Endothelial cell of umbilical vein (primary cell): ENCODE data around the gene TXK. TPM values are rescaled to one million over a fixed set of nuclear protein-coding genes. Genes with fewer than 3 reads are reported as not detected.

Experiments used
- BruUV-seq: library from RNA; stranded (reverse); fragments of 400-500 nt; replicated peaks from 2 replicates; lab custom pipeline; 2021; lab: Mats Ljungman, UMichigan
- CTCF ChIA-PET: fragments of 300-600, 350-600 bp; sonication (Branson Sonifier 250); formaldehyde crosslinking; loops from one replicate; lab custom pipeline; 2021; ENCODE audit warnings: antibody characterized with exemption, inconsistent platforms; lab: Charles Lee
- POLR2A ChIA-PET: fragments of 300-600, 350-600 bp; sonication (Branson Sonifier 250); formaldehyde crosslinking; loops from one replicate; lab custom pipeline; 2021; ENCODE audit warnings: antibody characterized with exemption, inconsistent platforms; lab: Charles Lee
- DNase-seq: peaks from one replicate; pipeline ENCODE4 v3.0.0-alpha.2; 2011; ENCODE audit warnings: low read depth, low spot score
- FAIRE-seq: peaks from 2 replicates; lab custom pipeline; 2011; peaks lifted over from hg19 to GRCh38; lab: Jason Lieb, UNC
- H2AFZ ChIP-seq: 2 replicates; pipeline ENCODE4 v1.6.0; 2012; ENCODE audit warnings: low read depth, low read length, control low read depth, inconsistent platforms
- H3K27ac ChIP-seq: 2 replicates; pipeline ENCODE4 v1.5.1; 2011; ENCODE audit warnings: low read depth, mild to moderate bottlenecking, control low read depth, low read length, moderate library complexity; ENCODE audit not compliant: insufficient read depth
- H3K27me3 ChIP-seq, 2 experiments: 2 replicates each; pipeline versions ENCODE4 v1.6.0 to v1.6.1; 2011; ENCODE audit warnings: low read length in 2 of 2, mixed read lengths in 1 of 2; ENCODE audit not compliant: control insufficient read depth in 2 of 2, insufficient read depth in 2 of 2
- H3K36me3 ChIP-seq, 2 experiments: 2 replicates in 1 of 2; 3 replicates in 1 of 2; pipeline ENCODE4 v1.5.1; 2011; ENCODE audit warnings: low read length in 2 of 2, mild to moderate bottlenecking in 1 of 2, moderate library complexity in 1 of 2; ENCODE audit not compliant: control insufficient read depth in 2 of 2, insufficient read depth in 2 of 2; ENCODE audit errors: extremely low read depth in 1 of 2
- H3K4me1 ChIP-seq: 3 replicates; pipeline ENCODE4 v1.5.1; 2011; ENCODE audit warnings: mild to moderate bottlenecking, low read length; ENCODE audit not compliant: control insufficient read depth, insufficient read depth; ENCODE audit errors: extremely low read depth
- H3K4me2 ChIP-seq: 2 replicates; pipeline ENCODE4 v1.6.1; 2011; ENCODE audit warnings: low read length, control low read depth, mixed read lengths; ENCODE audit not compliant: insufficient read depth
- H3K4me3 ChIP-seq, 3 experiments: fragments of 200-600 bp in 1 of 3; sonication (generic), shearing (Covaris generic) in 1 of 3; replicated peaks in 1 of 3; 2 replicates each; pipeline ENCODE4 v1.5.1; 2011 to 2016; ENCODE audit warnings: control low read depth in 3 of 3, low read length in 3 of 3, mild to moderate bottlenecking in 2 of 3, inconsistent platforms in 1 of 3, low read depth in 1 of 3, moderate library complexity in 1 of 3; ENCODE audit not compliant: insufficient read depth in 1 of 3
- H3K79me2 ChIP-seq: 2 replicates; pipeline ENCODE4 v1.6.0; 2012; ENCODE audit warnings: low read length, inconsistent platforms; ENCODE audit not compliant: control insufficient read depth, insufficient read depth
- H3K9ac ChIP-seq: replicated peaks from 2 replicates; pipeline ENCODE3; 2011; ENCODE audit warnings: low read length, control low read depth; ENCODE audit not compliant: insufficient read depth; ENCODE audit errors: extremely low read depth
- H3K9me1 ChIP-seq: replicated peaks from 3 replicates; pipeline ENCODE4 v1.6.0; 2011; ENCODE audit warnings: mild to moderate bottlenecking, low read length; ENCODE audit not compliant: control insufficient read depth, insufficient read depth; ENCODE audit errors: extremely low read depth
- H3K9me3 ChIP-seq: replicated peaks from 2 replicates; pipeline ENCODE4 v1.5.1; 2012; ENCODE audit warnings: low read length, inconsistent platforms; ENCODE audit not compliant: control insufficient read depth, insufficient read depth
- H4K20me1 ChIP-seq: replicated peaks from 2 replicates; pipeline ENCODE3; 2011; ENCODE audit warnings: mild to moderate bottlenecking, low read length; ENCODE audit not compliant: control insufficient read depth, insufficient read depth; ENCODE audit errors: extremely low read depth
- EZH2 ChIP-seq: IDR thresholded peaks from 2 replicates; pipeline ENCODE4 v1.6.1; 2012; ENCODE audit warnings: borderline replicate concordance, low read depth, mild to moderate bottlenecking, moderate library complexity, low read length, inconsistent platforms; ENCODE audit not compliant: severe bottlenecking
- FOS ChIP-seq: IDR thresholded peaks from 2 replicates; pipeline ENCODE4 v1.6.1; 2011; ENCODE audit warnings: mild to moderate bottlenecking, low read length, moderate library complexity, borderline replicate concordance; ENCODE audit not compliant: insufficient read depth
- GATA2 ChIP-seq: IDR thresholded peaks from 2 replicates; pipeline ENCODE4 v1.7.0; 2011; ENCODE audit warnings: low read depth, mild to moderate bottlenecking, moderate library complexity, mixed read lengths, low read length; ENCODE audit not compliant: insufficient read length, insufficient read depth
- JUN ChIP-seq: IDR thresholded peaks from 2 replicates; pipeline ENCODE4 v1.6.1; 2011; ENCODE audit warnings: borderline replicate concordance, low read depth; ENCODE audit not compliant: insufficient read length, insufficient read depth
- MYC ChIP-seq: IDR thresholded peaks from one replicate; pipeline ENCODE4 v1.6.1; 2011; ENCODE audit warnings: mild to moderate bottlenecking, low read depth, low read length
- POLR2A ChIP-seq: IDR thresholded peaks from 2 replicates; pipeline ENCODE4 v1.6.1; 2012; ENCODE audit warnings: low read depth, mild to moderate bottlenecking, control low read depth, low read length
- POLR2AphosphoS5 ChIP-seq: IDR thresholded peaks from 2 replicates; pipeline ENCODE4 v1.6.1; 2012; ENCODE audit warnings: low read depth, mild to moderate bottlenecking, control low read depth, low read length, moderate library complexity; ENCODE audit not compliant: insufficient read depth
- dilution Hi-C: fragments of 300-500 bp; cut with MboI; formaldehyde crosslinking; loops from one replicate; pipeline ENCODE4 v1.15.0; 2019; ENCODE audit warnings: low sequenced_read_pairs; ENCODE audit not compliant: extremely low pct_ligation_motif_present
- intact Hi-C: fragments of 100-400 bp; cut with micrococcal nuclease; formaldehyde crosslinking; loops from one replicate; pipeline ENCODE4 v1.10.0; 2022
- polyA plus RNA-seq, 4 experiments: library from polyadenylated mRNA; depleted of rRNA in 3 of 4; stranded (reverse) in 3 of 4; unstranded in 1 of 4; fragments of >200 nt; gene quantifications; 2 replicates each; pipeline versions ENCODE4 v1.2.1 to v1.2.3, GENCODE V29; 2011 to 2012; ENCODE audit warnings: missing spikeins in 1 of 4
- total RNA-seq: library from RNA; stranded (reverse); gene quantifications from 2 replicates; pipeline ENCODE4 v1.2.3, GENCODE V29; 2021
- TF ChIP-seq, protein P1 (sequence below), 2 donors: IDR thresholded peaks; 1 replicate in 1 of 2; 2 replicates in 1 of 2; pipeline ENCODE4 v1.5.1; 2011; ENCODE audit warnings: low read length in 2 of 2, mild to moderate bottlenecking in 2 of 2, moderate library complexity in 2 of 2, control low read depth in 1 of 2, inconsistent platforms in 1 of 2, low read depth in 1 of 2; ENCODE audit not compliant: insufficient read depth in 1 of 2; ENCODE audit errors: extremely low read depth in 1 of 2
- TF ChIP-seq, protein P2 (sequence below): IDR thresholded peaks from 2 replicates; pipeline ENCODE4 v1.6.1; 2011; ENCODE audit not compliant: insufficient read depth, insufficient read length

The TXK gene
- total and polyA plus RNA-seq, 2 donors (not counting 3 experiments of a cell fraction or from before 2014, with no cell fraction given): 0.26 to 0.97 TPM

DNA sequence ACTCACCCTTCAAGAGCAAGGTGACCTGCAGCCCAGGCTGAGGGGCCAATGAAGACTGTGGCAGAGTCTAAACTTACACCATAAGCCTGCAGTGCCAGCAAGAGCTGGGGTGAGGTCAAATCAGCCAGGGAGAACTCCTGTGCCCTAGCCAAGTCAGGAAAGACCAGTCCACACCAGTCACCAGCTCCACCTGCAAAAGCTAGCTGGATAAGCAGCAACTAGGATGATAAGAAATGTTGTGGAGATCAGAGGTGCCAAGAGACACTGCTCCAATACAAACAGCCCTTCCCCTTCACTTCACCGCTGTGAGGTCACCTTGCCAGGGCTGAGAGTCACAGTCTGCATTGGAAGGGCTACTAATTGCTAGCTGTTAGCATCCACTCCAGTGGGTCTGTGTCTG is 86.2 kb downstream of the TXK start:
- peaks cover 3 to 11% of the 10 kb centered on the region in 2 experiments for H3K27me3 ChIP-seq
- no peak overlapping the region for H3K9ac ChIP-seq
- H3K4me3 ChIP-seq: no peak overlapping the region
- H3K36me3 ChIP-seq: no peaks in the 10 kb centered on the region
- no peaks in the 10 kb centered on the region for H3K79me2 ChIP-seq
- no peak for TF ChIP-seq FOS
- no peak for TF ChIP-seq JUN
- TF ChIP-seq, protein P1, sequence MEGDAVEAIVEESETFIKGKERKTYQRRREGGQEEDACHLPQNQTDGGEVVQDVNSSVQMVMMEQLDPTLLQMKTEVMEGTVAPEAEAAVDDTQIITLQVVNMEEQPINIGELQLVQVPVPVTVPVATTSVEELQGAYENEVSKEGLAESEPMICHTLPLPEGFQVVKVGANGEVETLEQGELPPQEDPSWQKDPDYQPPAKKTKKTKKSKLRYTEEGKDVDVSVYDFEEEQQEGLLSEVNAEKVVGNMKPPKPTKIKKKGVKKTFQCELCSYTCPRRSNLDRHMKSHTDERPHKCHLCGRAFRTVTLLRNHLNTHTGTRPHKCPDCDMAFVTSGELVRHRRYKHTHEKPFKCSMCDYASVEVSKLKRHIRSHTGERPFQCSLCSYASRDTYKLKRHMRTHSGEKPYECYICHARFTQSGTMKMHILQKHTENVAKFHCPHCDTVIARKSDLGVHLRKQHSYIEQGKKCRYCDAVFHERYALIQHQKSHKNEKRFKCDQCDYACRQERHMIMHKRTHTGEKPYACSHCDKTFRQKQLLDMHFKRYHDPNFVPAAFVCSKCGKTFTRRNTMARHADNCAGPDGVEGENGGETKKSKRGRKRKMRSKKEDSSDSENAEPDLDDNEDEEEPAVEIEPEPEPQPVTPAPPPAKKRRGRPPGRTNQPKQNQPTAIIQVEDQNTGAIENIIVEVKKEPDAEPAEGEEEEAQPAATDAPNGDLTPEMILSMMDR (IDR thresholded peaks at IDR 0.05; ENCODE audit: extremely low read depth in 1 of 2, insufficient read depth in 1 of 2, low read depth in 1 of 2, low read length in 2 of 2): no peak
- no peak for TF ChIP-seq POLR2A
- TF ChIP-seq, protein P2, sequence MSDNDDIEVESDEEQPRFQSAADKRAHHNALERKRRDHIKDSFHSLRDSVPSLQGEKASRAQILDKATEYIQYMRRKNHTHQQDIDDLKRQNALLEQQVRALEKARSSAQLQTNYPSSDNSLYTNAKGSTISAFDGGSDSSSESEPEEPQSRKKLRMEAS: no peak
- no peak for TF ChIP-seq MYC
- no peak for TF ChIP-seq GATA2
- no peak for TF ChIP-seq POLR2AphosphoS5
- TF ChIP-seq EZH2: no peak
- ChIA-PET POLR2A (no interaction called here), CTCF (interaction anchor here (1.4 to 4.7 kb wide), 5 partner anchors 14 to 114 kb away, joined by 3 to 29 read pairs (median 3); no protein-coding TSS in a partner anchor)
- no peak overlapping the region for H3K27ac ChIP-seq
- no peak for FAIRE-seq
- dilution Hi-C loops: no loop called here
- H3K4me2 ChIP-seq: no peak overlapping the region
- H3K9me3 ChIP-seq: no peaks in the 10 kb centered on the region
- no TSS peak for BruUV-seq
- DNase-seq: no peak
- H2AFZ ChIP-seq: no peak overlapping the region
- intact Hi-C loops: no loop called here
- H4K20me1 ChIP-seq: no peaks in the 10 kb centered on the region
- no peaks in the 10 kb centered on the region for H3K4me1 ChIP-seq
- H3K9me1 ChIP-seq: no peaks in the 10 kb centered on the region
